Peyer's patch (tissue), 4 donors: Measurements from ENCODE around the gene S100A11.

Experiments used
- CTCF ChIP-seq, 6 experiments: fragments of 450-650 bp in 4 of 6; fragments of 200-600 bp in 2 of 6; sonication (generic) in 1 of 6; IDR thresholded peaks; one replicate each; pipeline ENCODE4 v1.5.1; 2017 to 2019; ENCODE audit warnings: antibody characterized with exemption in 6 of 6, mild to moderate bottlenecking in 3 of 6, moderate library complexity in 1 of 6
- POLR2A ChIP-seq, 2 donors: fragments of 450-650 bp; IDR thresholded peaks; one replicate each; pipeline ENCODE4 v1.5.1; 2017; ENCODE audit warnings: antibody characterized with exemption in 2 of 2, mild to moderate bottlenecking in 2 of 2, moderate library complexity in 2 of 2

GRCh38 chr1:152001631-152002584 lies 34.9 kb downstream of the S100A11 start:
- TF ChIP-seq POLR2A (IDR thresholded peaks at IDR 0.05), result peak in 1 of 2 donors; percentile 7
- peak; percentile 76 to 96 (median 93) for TF ChIP-seq CTCF (IDR thresholded peaks at IDR 0.05)
